Measurements from ENCODE around the gene TMEM207.

DNA sequence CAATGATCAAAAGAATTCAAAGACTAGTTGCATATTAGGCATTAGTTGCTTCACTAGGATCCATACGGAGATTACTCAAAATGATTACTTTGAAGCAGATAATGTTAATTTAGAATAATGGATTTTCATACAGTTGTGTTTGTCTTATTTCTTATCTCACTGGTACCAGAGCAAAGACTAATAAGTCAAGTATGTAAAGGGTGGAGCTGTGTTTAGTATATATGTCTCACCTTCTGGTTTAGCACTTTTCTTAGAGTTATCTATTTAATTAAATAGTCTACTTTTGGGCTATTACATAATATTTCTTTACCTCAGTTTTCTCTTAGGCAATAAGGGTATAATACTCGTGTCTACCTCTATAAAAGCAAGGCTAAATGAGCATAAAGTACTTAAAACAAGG lies 18.8 kb downstream of the TMEM207 start:
- TF ChIP-seq, protein P1, sequence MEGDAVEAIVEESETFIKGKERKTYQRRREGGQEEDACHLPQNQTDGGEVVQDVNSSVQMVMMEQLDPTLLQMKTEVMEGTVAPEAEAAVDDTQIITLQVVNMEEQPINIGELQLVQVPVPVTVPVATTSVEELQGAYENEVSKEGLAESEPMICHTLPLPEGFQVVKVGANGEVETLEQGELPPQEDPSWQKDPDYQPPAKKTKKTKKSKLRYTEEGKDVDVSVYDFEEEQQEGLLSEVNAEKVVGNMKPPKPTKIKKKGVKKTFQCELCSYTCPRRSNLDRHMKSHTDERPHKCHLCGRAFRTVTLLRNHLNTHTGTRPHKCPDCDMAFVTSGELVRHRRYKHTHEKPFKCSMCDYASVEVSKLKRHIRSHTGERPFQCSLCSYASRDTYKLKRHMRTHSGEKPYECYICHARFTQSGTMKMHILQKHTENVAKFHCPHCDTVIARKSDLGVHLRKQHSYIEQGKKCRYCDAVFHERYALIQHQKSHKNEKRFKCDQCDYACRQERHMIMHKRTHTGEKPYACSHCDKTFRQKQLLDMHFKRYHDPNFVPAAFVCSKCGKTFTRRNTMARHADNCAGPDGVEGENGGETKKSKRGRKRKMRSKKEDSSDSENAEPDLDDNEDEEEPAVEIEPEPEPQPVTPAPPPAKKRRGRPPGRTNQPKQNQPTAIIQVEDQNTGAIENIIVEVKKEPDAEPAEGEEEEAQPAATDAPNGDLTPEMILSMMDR (conservative IDR thresholded peaks at IDR 0.05; ENCODE audit: low read length) = no peak
- TF ChIP-seq EZH2phosphoT487 (IDR thresholded peaks at IDR 0.05; ENCODE audit: borderline replicate concordance) = no peak

All from Loucy (cell line).